ENCODE results near the gene PRKAB1. TPM values are rescaled to one million over a fixed set of nuclear protein-coding genes. Genes with fewer than 3 reads are reported as not detected.

The PRKAB1 gene
- total and polyA plus RNA-seq, 2 experiments from 2014 or later = 35.8 to 184 TPM

GRCh38 chr12:119627019-119627643, 40.8 kb upstream of the PRKAB1 start:
- Histone ChIP-seq H3K4me3 (no peak overlapping the region), H3K27ac (no peak overlapping the region), H3K4me1 (ENCODE audit: low read depth) (no peaks in the 10 kb centered on the region), H3K36me3 (no peaks in the 10 kb centered on the region), H3K27me3 (peaks cover 11% of the 10 kb centered on the region), H3K9me3 (ENCODE audit: low read depth) (no peaks in the 10 kb centered on the region)
- no peak for DNase-seq (ENCODE audit: low read depth in 1 of 2, low spot score in 1 of 2)
- TF ChIP-seq CTCF (IDR thresholded peaks at IDR 0.05; ENCODE audit: low read depth, low read length) = no peak

GRCh38 chr12:119627686-119628085, 40.2 kb upstream of the PRKAB1 start:
- Histone ChIP-seq H3K27ac (no peak overlapping the region), H3K36me3 (no peaks in the 10 kb centered on the region), H3K4me1 (ENCODE audit: low read depth) (no peaks in the 10 kb centered on the region), H3K27me3 (peaks cover 5% of the 10 kb centered on the region), H3K9me3 (ENCODE audit: low read depth) (no peaks in the 10 kb centered on the region), H3K4me3 (no peak overlapping the region)
- no peak for TF ChIP-seq CTCF (IDR thresholded peaks at IDR 0.05; ENCODE audit: low read depth, low read length)
- no peak for DNase-seq (ENCODE audit: low read depth in 1 of 2, low spot score in 1 of 2)

- no peak overlapping the region for H3K27ac ChIP-seq
- no peak for DNase-seq (ENCODE audit: low read depth in 1 of 2, low spot score in 1 of 2)
- TF ChIP-seq CTCF (IDR thresholded peaks at IDR 0.05; ENCODE audit: low read depth, low read length) = no peak
- H3K4me3 ChIP-seq = no peak overlapping the region
- H3K36me3 ChIP-seq = no peaks in the 10 kb centered on the region
- H3K9me3 ChIP-seq (ENCODE audit: low read depth) = no peaks in the 10 kb centered on the region
- H3K4me1 ChIP-seq (ENCODE audit: low read depth) = no peaks in the 10 kb centered on the region
- no peaks in the 10 kb centered on the region for H3K27me3 ChIP-seq
Observed at GRCh38 chr12:119630223-119630780, 37.6 kb upstream of the PRKAB1 start.

- Histone ChIP-seq H3K9me3 (ENCODE audit: low read depth) (no peaks in the 10 kb centered on the region), H3K27me3 (no peaks in the 10 kb centered on the region), H3K27ac (no peak overlapping the region), H3K4me1 (ENCODE audit: low read depth) (no peaks in the 10 kb centered on the region), H3K36me3 (no peaks in the 10 kb centered on the region), H3K4me3 (no peak overlapping the region)
- no peak for TF ChIP-seq CTCF (IDR thresholded peaks at IDR 0.05; ENCODE audit: low read depth, low read length)
- DNase-seq (ENCODE audit: low read depth in 1 of 2, low spot score in 1 of 2) = no peak
Observed at GRCh38 chr12:119630962-119631550, 36.9 kb upstream of the PRKAB1 start.

- H3K36me3 ChIP-seq = no peaks in the 10 kb centered on the region
- H3K4me3 ChIP-seq = no peak overlapping the region
- no peaks in the 10 kb centered on the region for H3K4me1 ChIP-seq (ENCODE audit: low read depth)
- DNase-seq (ENCODE audit: low read depth in 1 of 2, low spot score in 1 of 2) = no peak
- H3K9me3 ChIP-seq (ENCODE audit: low read depth) = no peaks in the 10 kb centered on the region
- peaks cover 4% of the 10 kb centered on the region for H3K27me3 ChIP-seq
- H3K27ac ChIP-seq = no peak overlapping the region
- no peak for TF ChIP-seq CTCF (IDR thresholded peaks at IDR 0.05; ENCODE audit: low read depth, low read length)
Observed at GRCh38 chr12:119631930-119632678, 35.8 kb upstream of the PRKAB1 start.
